ENCODE results near the gene GUCY1A2.
"Not testable (repeated sequence)": the region's sequence is repeated elsewhere in the genome, so short reads cannot be mapped to it uniquely, and the experiment has no call there.

The GUCY1A2 gene

DNA sequence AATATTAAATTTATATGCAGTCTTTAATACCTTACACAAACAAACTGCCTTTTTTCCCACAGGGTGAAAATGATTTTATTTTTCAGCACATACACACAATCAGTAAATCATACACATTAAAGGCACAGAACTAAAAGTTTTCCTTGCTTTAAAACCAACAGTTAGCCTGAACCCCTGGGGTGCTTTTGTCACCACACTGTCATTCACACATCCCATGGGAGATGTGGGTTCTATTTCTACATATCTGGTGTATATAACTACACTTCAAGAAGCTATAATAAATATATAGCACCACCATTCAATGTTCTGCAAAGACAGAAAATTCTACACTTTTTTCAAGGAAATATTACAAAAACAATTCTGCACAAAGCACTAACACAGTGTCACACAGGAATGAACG is 197.0 kb downstream of the GUCY1A2 start:
- no peaks in the 10 kb centered on the region; the same call in 1 of the 2 replicates for H3K4me1 ChIP-seq (ENCODE audit: control insufficient read depth, insufficient read depth, low read length)
- no peak for DNase-seq (ENCODE audit: low read depth, low spot score)
- no peak overlapping the region for H3K27ac ChIP-seq (ENCODE audit: low read length)
- H3K9me3 ChIP-seq (ENCODE audit: control insufficient read depth, insufficient read depth, low read length) = no peaks in the 10 kb centered on the region
- H3K27me3 ChIP-seq (ENCODE audit: control insufficient read depth, insufficient read depth, low read length) = no peaks in the 10 kb centered on the region
- H3K4me3 ChIP-seq (ENCODE audit: low read length) = no peak overlapping the region
- no peaks in the 10 kb centered on the region for H3K36me3 ChIP-seq (ENCODE audit: control insufficient read depth, insufficient read depth, low read length)
- no CpG with 5 or more reads among the region's 1 CpG for WGBS (ENCODE audit: insufficient coverage, insufficient read length)

GRCh38 chr11:106818443-106818842 is 199.8 kb downstream of the GUCY1A2 start:
- H3K27ac ChIP-seq (ENCODE audit: low read length) = no peak overlapping the region
- no peak overlapping the region for H3K4me3 ChIP-seq (ENCODE audit: low read length)
- WGBS (ENCODE audit: insufficient coverage, insufficient read length) = no CpG with 5 or more reads among the region's 5 CpGs
- H3K4me1 ChIP-seq (ENCODE audit: control insufficient read depth, insufficient read depth, low read length) = no peaks in the 10 kb centered on the region; the same call in 1 of the 2 replicates
- H3K9me3 ChIP-seq (ENCODE audit: control insufficient read depth, insufficient read depth, low read length) = no peaks in the 10 kb centered on the region
- no peaks in the 10 kb centered on the region for H3K36me3 ChIP-seq (ENCODE audit: control insufficient read depth, insufficient read depth, low read length)
- H3K27me3 ChIP-seq (ENCODE audit: control insufficient read depth, insufficient read depth, low read length) = no peaks in the 10 kb centered on the region
- no peak for DNase-seq (ENCODE audit: low read depth, low spot score)

DNA sequence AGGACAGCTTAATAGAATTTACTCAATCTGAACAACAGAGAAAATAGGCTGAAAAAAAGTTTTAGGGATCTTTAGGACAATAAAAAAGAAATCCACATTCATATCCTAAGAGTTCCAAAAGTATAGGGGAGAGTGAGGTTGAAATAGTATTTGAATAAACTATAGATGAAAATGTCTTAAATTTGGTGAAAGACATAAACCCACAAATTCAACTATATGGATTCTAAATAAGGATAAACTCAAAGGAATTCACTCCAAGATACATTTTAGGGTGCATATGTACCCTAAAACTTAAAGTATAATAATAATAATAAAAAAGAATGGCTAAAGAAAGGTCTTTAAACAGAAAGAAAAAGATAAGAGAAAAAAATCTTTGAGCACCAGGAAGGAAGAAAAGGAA is 203.1 kb downstream of the GUCY1A2 start:
- Histone ChIP-seq H3K36me3 (ENCODE audit: control insufficient read depth, insufficient read depth, low read length) (no peaks in the 10 kb centered on the region), H3K4me3 (ENCODE audit: low read length) (no peak overlapping the region), H3K27me3 (ENCODE audit: control insufficient read depth, insufficient read depth, low read length) (no peaks in the 10 kb centered on the region), H3K4me1 (ENCODE audit: control insufficient read depth, insufficient read depth, low read length) (no peaks in the 10 kb centered on the region), H3K27ac (ENCODE audit: low read length) (no peak overlapping the region), H3K9me3 (ENCODE audit: control insufficient read depth, insufficient read depth, low read length) (no peaks in the 10 kb centered on the region)
- DNase-seq (ENCODE audit: low read depth, low spot score) = no peak

DNA sequence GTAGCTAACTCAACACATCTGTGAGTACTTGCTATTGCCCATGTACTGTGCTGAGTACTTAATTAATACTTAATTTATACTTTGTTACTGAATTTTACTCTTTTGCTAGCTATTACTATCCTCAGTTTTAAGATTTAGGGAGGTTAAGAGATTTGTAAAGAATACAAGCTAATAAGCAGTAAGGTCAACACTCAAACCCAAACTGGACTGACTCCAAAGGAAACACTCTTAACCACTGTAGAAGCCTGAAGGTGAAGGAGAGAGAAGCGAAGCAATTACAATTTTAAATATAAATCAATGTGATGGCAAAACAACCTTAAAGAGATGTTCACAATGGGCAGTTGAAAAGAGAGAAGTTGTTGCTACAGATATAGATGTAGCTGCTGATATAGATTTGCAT is 204.5 kb downstream of the GUCY1A2 start:
- Histone ChIP-seq H3K4me1 (ENCODE audit: control insufficient read depth, insufficient read depth, low read length) (no peaks in the 10 kb centered on the region), H3K27ac (ENCODE audit: low read length) (no peak overlapping the region), H3K4me3 (ENCODE audit: low read length) (no peak overlapping the region), H3K27me3 (ENCODE audit: control insufficient read depth, insufficient read depth, low read length) (no peaks in the 10 kb centered on the region), H3K36me3 (ENCODE audit: control insufficient read depth, insufficient read depth, low read length) (no peaks in the 10 kb centered on the region), H3K9me3 (ENCODE audit: control insufficient read depth, insufficient read depth, low read length) (no peaks in the 10 kb centered on the region)
- DNase-seq (ENCODE audit: low read depth, low spot score) = no peak
- WGBS (ENCODE audit: insufficient coverage, insufficient read length) = no CpG with 5 or more reads among the region's 1 CpG

GRCh38 chr11:106794058-106794457 is 224.2 kb downstream of the GUCY1A2 start:
- H3K36me3 ChIP-seq (ENCODE audit: control insufficient read depth, insufficient read depth, low read length) = no peaks in the 10 kb centered on the region
- H3K4me1 ChIP-seq (ENCODE audit: control insufficient read depth, insufficient read depth, low read length) = no peaks in the 10 kb centered on the region
- no peak overlapping the region for H3K4me3 ChIP-seq (ENCODE audit: low read length)
- no peaks in the 10 kb centered on the region for H3K9me3 ChIP-seq (ENCODE audit: control insufficient read depth, insufficient read depth, low read length)
- H3K27ac ChIP-seq (ENCODE audit: low read length) = no peak overlapping the region
- DNase-seq (ENCODE audit: low read depth, low spot score) = no peak
- no peaks in the 10 kb centered on the region for H3K27me3 ChIP-seq (ENCODE audit: control insufficient read depth, insufficient read depth, low read length)

DNA sequence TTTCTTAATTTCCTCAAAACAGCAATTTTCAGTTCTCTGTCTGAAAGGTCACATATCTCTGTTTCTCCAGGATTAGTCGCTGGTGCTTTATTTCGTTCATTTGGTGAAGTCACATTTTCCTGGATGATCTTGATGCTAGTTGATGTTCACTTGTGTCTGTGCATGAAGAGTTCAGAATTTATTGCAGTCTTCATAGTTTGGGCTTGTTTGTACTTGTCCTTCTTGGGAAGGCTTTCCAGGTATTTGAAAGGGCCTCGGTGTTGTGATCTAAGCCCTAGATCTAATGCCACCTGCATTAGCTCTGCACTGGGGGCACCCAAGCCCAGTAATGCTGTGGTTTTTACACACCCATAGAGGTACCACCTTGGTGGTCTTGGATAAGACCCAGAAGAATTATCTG is 228.9 kb downstream of the GUCY1A2 start:
- Histone ChIP-seq H3K27me3 (ENCODE audit: control insufficient read depth, insufficient read depth, low read length) (no peaks in the 10 kb centered on the region), H3K4me3 (ENCODE audit: low read length) (no peak overlapping the region), H3K27ac (ENCODE audit: low read length) (no peak overlapping the region), H3K36me3 (ENCODE audit: control insufficient read depth, insufficient read depth, low read length) (no peaks in the 10 kb centered on the region), H3K9me3 (ENCODE audit: control insufficient read depth, insufficient read depth, low read length) (no peaks in the 10 kb centered on the region), H3K4me1 (ENCODE audit: control insufficient read depth, insufficient read depth, low read length) (no peaks in the 10 kb centered on the region; the same call in 1 of the 2 replicates)
- WGBS (ENCODE audit: insufficient coverage, insufficient read length) = no CpG with 5 or more reads among the region's 3 CpGs
- DNase-seq (ENCODE audit: low read depth, low spot score) = no peak

- DNase-seq (ENCODE audit: low read depth, low spot score) = no peak
- Histone ChIP-seq H3K4me3 (ENCODE audit: low read length) (no peak overlapping the region), H3K27ac (ENCODE audit: low read length) (no peak overlapping the region), H3K36me3 (ENCODE audit: control insufficient read depth, insufficient read depth, low read length) (no peaks in the 10 kb centered on the region), H3K4me1 (ENCODE audit: control insufficient read depth, insufficient read depth, low read length) (no peaks in the 10 kb centered on the region; the same call in 1 of the 2 replicates), H3K9me3 (ENCODE audit: control insufficient read depth, insufficient read depth, low read length) (no peaks in the 10 kb centered on the region), H3K27me3 (ENCODE audit: control insufficient read depth, insufficient read depth, low read length) (no peaks in the 10 kb centered on the region)
- no CpG with 5 or more reads among the region's 1 CpG for WGBS (ENCODE audit: insufficient coverage, insufficient read length)
These were observed 230.8 kb downstream of the GUCY1A2 start for GRCh38 chr11:106787454-106787853.

DNA sequence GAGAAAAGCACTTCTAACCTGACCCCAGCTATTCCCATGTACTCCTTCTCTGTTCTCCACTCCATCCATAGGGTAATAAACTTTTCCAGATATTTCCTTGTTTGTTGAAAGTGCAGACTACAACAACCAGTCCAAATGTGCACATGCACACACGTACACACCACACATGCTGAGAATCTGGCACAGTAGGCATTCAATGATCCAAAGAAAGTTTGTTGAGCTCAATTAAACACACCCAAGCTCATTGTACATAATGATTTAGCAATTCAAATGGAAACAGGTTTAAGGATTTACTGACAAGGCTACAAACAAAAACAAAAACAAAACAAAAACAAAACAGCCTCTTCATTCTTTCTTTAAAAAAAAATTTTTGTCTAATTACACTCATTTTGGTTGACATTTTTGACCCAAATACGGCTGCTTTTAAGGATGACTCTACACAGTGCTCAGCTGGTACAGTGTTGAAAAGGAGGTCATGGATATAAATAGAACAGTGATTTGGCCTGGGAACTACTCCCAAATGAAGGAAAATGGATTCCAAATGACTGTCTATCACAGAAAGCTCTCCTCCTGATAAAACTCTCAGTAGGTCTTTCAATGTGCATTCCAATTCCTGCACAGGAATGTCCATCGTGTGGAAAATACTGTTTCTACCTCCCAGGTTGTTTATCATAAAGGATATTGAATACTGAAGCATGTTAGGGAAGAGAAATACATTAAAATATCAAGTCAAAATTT is 232.2 kb downstream of the GUCY1A2 start:
- Histone ChIP-seq H3K9me3 (ENCODE audit: control insufficient read depth, insufficient read depth, low read length) (no peaks in the 10 kb centered on the region), H3K27me3 (ENCODE audit: control insufficient read depth, insufficient read depth, low read length) (no peaks in the 10 kb centered on the region), H3K27ac (ENCODE audit: low read length) (no peak overlapping the region), H3K36me3 (ENCODE audit: control insufficient read depth, insufficient read depth, low read length) (no peaks in the 10 kb centered on the region), H3K4me1 (ENCODE audit: control insufficient read depth, insufficient read depth, low read length) (no peaks in the 10 kb centered on the region; the same call in 1 of the 2 replicates), H3K4me3 (ENCODE audit: low read length) (no peak overlapping the region)
- WGBS (ENCODE audit: insufficient coverage, insufficient read length) = no CpG with 5 or more reads among the region's 3 CpGs
- no peak for DNase-seq (ENCODE audit: low read depth, low spot score)

DNA sequence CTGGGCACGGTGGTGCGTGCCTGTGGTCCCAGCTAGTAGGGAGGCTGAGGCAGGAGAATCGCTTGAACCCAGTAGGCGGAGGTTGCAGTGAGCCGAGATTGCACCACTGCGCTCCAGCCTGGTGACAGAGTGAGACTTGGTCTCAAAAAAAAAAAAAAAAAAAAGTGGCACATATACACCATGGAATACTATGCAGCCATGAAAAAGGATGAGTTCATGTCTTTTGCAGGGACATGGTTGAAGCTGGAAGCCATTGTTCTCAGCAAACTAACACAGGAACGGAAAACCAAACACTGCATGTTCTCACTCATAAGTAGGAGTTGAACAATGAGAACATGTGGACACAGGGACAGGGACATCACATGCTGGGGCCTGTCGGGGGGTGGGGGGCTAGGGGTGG is 241.0 kb downstream of the GUCY1A2 start:
- no CpG with 5 or more reads among the region's 8 CpGs for WGBS (ENCODE audit: insufficient coverage, insufficient read length)
- H3K4me1 ChIP-seq (ENCODE audit: control insufficient read depth, insufficient read depth, low read length); H3K27me3 ChIP-seq (ENCODE audit: control insufficient read depth, insufficient read depth, low read length); H3K4me3 ChIP-seq (ENCODE audit: low read length); DNase-seq (ENCODE audit: low read depth, low spot score); H3K27ac ChIP-seq (ENCODE audit: low read length); H3K36me3 ChIP-seq (ENCODE audit: control insufficient read depth, insufficient read depth, low read length); H3K9me3 ChIP-seq (ENCODE audit: control insufficient read depth, insufficient read depth, low read length): not testable (repeated sequence)

DNA sequence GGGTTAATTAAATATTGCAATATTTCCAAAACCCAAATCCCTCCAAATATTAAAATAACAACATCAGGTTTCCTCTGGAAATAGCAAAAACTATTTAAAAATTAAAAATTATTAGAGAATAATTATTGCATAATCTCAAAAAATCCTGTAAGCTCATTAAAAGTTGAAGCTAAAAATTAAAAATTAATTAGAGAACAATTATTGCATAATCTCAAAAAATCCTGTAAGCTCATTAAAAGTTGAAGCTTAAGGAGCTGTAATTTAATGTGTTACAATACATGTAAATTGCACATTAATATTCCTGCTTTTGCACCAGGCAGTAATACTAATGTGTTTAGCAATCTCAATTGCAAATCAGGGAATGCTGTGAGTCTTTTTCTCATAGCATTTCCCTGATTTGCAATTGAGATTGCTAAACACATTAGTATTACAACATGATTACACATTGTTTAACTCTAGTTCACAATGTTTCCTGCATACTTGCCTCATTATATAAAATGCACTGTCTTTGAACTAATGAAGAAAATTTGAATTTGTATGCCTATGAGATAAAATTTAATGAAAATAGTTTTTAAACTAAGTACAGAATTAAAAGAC is 247.7 kb downstream of the GUCY1A2 start:
- no peaks in the 10 kb centered on the region for H3K36me3 ChIP-seq (ENCODE audit: control insufficient read depth, insufficient read depth, low read length)
- no peaks in the 10 kb centered on the region for H3K4me1 ChIP-seq (ENCODE audit: control insufficient read depth, insufficient read depth, low read length)
- no peaks in the 10 kb centered on the region for H3K9me3 ChIP-seq (ENCODE audit: control insufficient read depth, insufficient read depth, low read length)
- H3K4me3 ChIP-seq (ENCODE audit: low read length) = no peak overlapping the region
- no peak overlapping the region for H3K27ac ChIP-seq (ENCODE audit: low read length)
- no peaks in the 10 kb centered on the region for H3K27me3 ChIP-seq (ENCODE audit: control insufficient read depth, insufficient read depth, low read length)
- no peak for DNase-seq (ENCODE audit: low read depth, low spot score)

All from iPS DF 6.9 (cell line).